ENCODE data around the gene FAM200B. TPM values are rescaled to one million over a fixed set of nuclear protein-coding genes. Genes with fewer than 3 reads are reported as not detected.
A peak's percentile ranks its signal among the peaks of the same experiment; 100 is the strongest.

The FAM200B gene
- total RNA-seq, 1 donor: 31.8 TPM

GRCh38 chr4:15652841-15653240 lies 28.8 kb upstream of the FAM200B start:
- Histone ChIP-seq H3K79me2 (ENCODE audit: insufficient read depth, low read length) (peaks cover 73% of the 10 kb centered on the region), H3K27me3 (ENCODE audit: insufficient read depth, low read length) (no peaks in the 10 kb centered on the region), H3K4me2 (ENCODE audit: insufficient read depth, low read length) (peak overlapping the region; percentile 94), H3K36me3 (ENCODE audit: insufficient read depth, low read length) (no peaks in the 10 kb centered on the region), H4K20me1 (ENCODE audit: insufficient read depth, low read length) (peaks cover 19% of the 10 kb centered on the region), H3K4me1 (ENCODE audit: insufficient read depth, low read length) (peaks cover 50% of the 10 kb centered on the region), H3K27ac (ENCODE audit: low read depth, low read length) (peak overlapping the region; percentile 97), H3K9me3 (ENCODE audit: low read depth, low read length) (no peaks in the 10 kb centered on the region), H2AFZ (ENCODE audit: low read length) (no peak overlapping the region), H3K4me3 (ENCODE audit: insufficient read depth, low read length) (peak overlapping the region; percentile 85)
- no peak for DNase-seq (ENCODE audit: insufficient read length, low spot score, missing footprints)
- no peak for TF ChIP-seq CTCF (IDR thresholded peaks at IDR 0.05; ENCODE audit: extremely low read depth, low read depth, low read length)

GRCh38 chr4:15653420-15653819 lies 28.2 kb upstream of the FAM200B start:
- no peak for TF ChIP-seq CTCF (IDR thresholded peaks at IDR 0.05; ENCODE audit: extremely low read depth, low read depth, low read length)
- Histone ChIP-seq H3K36me3 (ENCODE audit: insufficient read depth, low read length) (no peaks in the 10 kb centered on the region), H2AFZ (ENCODE audit: low read length) (no peak overlapping the region), H3K27ac (ENCODE audit: low read depth, low read length) (peak overlapping the region; percentile 97), H3K9me3 (ENCODE audit: low read depth, low read length) (no peaks in the 10 kb centered on the region), H3K4me2 (ENCODE audit: insufficient read depth, low read length) (peak overlapping the region; percentile 94), H3K4me1 (ENCODE audit: insufficient read depth, low read length) (peaks cover 50% of the 10 kb centered on the region), H3K79me2 (ENCODE audit: insufficient read depth, low read length) (peaks cover 67% of the 10 kb centered on the region), H4K20me1 (ENCODE audit: insufficient read depth, low read length) (peaks cover 19% of the 10 kb centered on the region), H3K4me3 (ENCODE audit: insufficient read depth, low read length) (peak overlapping the region; percentile 85), H3K27me3 (ENCODE audit: insufficient read depth, low read length) (no peaks in the 10 kb centered on the region)
- no peak for DNase-seq (ENCODE audit: insufficient read length, low spot score, missing footprints)

GRCh38 chr4:15653864-15654592 lies 27.6 kb upstream of the FAM200B start:
- no peak for TF ChIP-seq CTCF (IDR thresholded peaks at IDR 0.05; ENCODE audit: extremely low read depth, low read depth, low read length)
- Histone ChIP-seq H3K36me3 (ENCODE audit: insufficient read depth, low read length) (no peaks in the 10 kb centered on the region), H3K27ac (ENCODE audit: low read depth, low read length) (peak overlapping the region; percentile 97), H3K4me2 (ENCODE audit: insufficient read depth, low read length) (peak overlapping the region; percentile 94), H3K9me3 (ENCODE audit: low read depth, low read length) (no peaks in the 10 kb centered on the region), H2AFZ (ENCODE audit: low read length) (peak overlapping the region; percentile 30), H3K4me3 (ENCODE audit: insufficient read depth, low read length) (peak overlapping the region; percentile 85), H3K27me3 (ENCODE audit: insufficient read depth, low read length) (no peaks in the 10 kb centered on the region), H4K20me1 (ENCODE audit: insufficient read depth, low read length) (peaks cover 19% of the 10 kb centered on the region), H3K79me2 (ENCODE audit: insufficient read depth, low read length) (peaks cover 61% of the 10 kb centered on the region), H3K4me1 (ENCODE audit: insufficient read depth, low read length) (peaks cover 50% of the 10 kb centered on the region)
- no peak for DNase-seq (ENCODE audit: insufficient read length, low spot score, missing footprints)

GRCh38 chr4:15654593-15655222 lies 26.9 kb upstream of the FAM200B start:
- Histone ChIP-seq H3K79me2 (ENCODE audit: insufficient read depth, low read length) (peaks cover 54% of the 10 kb centered on the region), H3K4me3 (ENCODE audit: insufficient read depth, low read length) (peak overlapping the region; percentile 85), H3K36me3 (ENCODE audit: insufficient read depth, low read length) (no peaks in the 10 kb centered on the region), H4K20me1 (ENCODE audit: insufficient read depth, low read length) (peaks cover 17% of the 10 kb centered on the region), H3K9me3 (ENCODE audit: low read depth, low read length) (no peaks in the 10 kb centered on the region), H3K27me3 (ENCODE audit: insufficient read depth, low read length) (no peaks in the 10 kb centered on the region), H3K27ac (ENCODE audit: low read depth, low read length) (peak overlapping the region; percentile 97), H3K4me2 (ENCODE audit: insufficient read depth, low read length) (peak overlapping the region; percentile 94), H2AFZ (ENCODE audit: low read length) (peak overlapping the region; percentile 64), H3K4me1 (ENCODE audit: insufficient read depth, low read length) (peaks cover 51% of the 10 kb centered on the region)
- TF ChIP-seq CTCF (IDR thresholded peaks at IDR 0.05; ENCODE audit: extremely low read depth, low read depth, low read length): no peak
- DNase-seq (ENCODE audit: insufficient read length, low spot score, missing footprints): peak; percentile 86

Measured in osteoblast (primary cell).